ENCODE measurements around the gene MTG2.

The MTG2 gene

GRCh38 chr20:62133051-62133845 is 49.6 kb upstream of the MTG2 start:
- Histone ChIP-seq H3K36me3 (ENCODE audit: control insufficient read depth in 2 of 2, insufficient read depth in 1 of 2, low read length in 2 of 2) (peaks cover 10 to 99% of the 10 kb centered on the region in 2 experiments), H3K4me3 (ENCODE audit: low read depth, low read length) (no peak overlapping the region), H3K27ac (ENCODE audit: extremely low read depth, low read depth, low read length) (no peak overlapping the region), H3K4me1 (ENCODE audit: control insufficient read depth, insufficient read depth, low read length) (no peaks in the 10 kb centered on the region), H3K9me3 (ENCODE audit: control insufficient read depth, insufficient read depth, low read depth, low read length) (no peaks in the 10 kb centered on the region)
- ChIA-PET POLR2A (interaction anchor here (3.5 kb wide), 1 partner anchor 67 kb away, joined by 15 read pairs; the partner anchor contains the start of gene TAF4), CTCF (interaction anchor here (0.6 to 0.9 kb wide), 3 partner anchors 8 to 122 kb away, joined by 3 to 4 read pairs (median 3); no protein-coding TSS in a partner anchor)
- TF ChIP-seq ZNF658 (tag by site-specific recombination; IDR thresholded peaks at IDR 0.05): no peak
- no peak for TF ChIP-seq ZNF184 (tag by site-specific recombination; IDR thresholded peaks at IDR 0.05)
- TF ChIP-seq KLF1 (tag by site-specific recombination; IDR thresholded peaks at IDR 0.05): no peak
- TF ChIP-seq ZNF280D (tag by site-specific recombination; IDR thresholded peaks at IDR 0.05): no peak
- TF ChIP-seq ZNF560 (tag by site-specific recombination; IDR thresholded peaks at IDR 0.05; ENCODE audit: borderline replicate concordance): no peak
- TF ChIP-seq ZNF654 (tag by site-specific recombination; IDR thresholded peaks at IDR 0.05; ENCODE audit: low read depth): no peak
- TF ChIP-seq ZNF221 (tag by site-specific recombination; IDR thresholded peaks at IDR 0.05; ENCODE audit: borderline replicate concordance): no peak
- no peak for TF ChIP-seq ZBTB7A (tag by site-specific recombination; IDR thresholded peaks at IDR 0.05; ENCODE audit: low read depth)
- TF ChIP-seq ZNF37A (tag by site-specific recombination; IDR thresholded peaks at IDR 0.05): no peak
- TF ChIP-seq ZNF488 (tag by site-specific recombination; IDR thresholded peaks at IDR 0.05): no peak
- no peak for TF ChIP-seq ZSCAN30 (tag by site-specific recombination; IDR thresholded peaks at IDR 0.05)
- no peak for TF ChIP-seq ZBTB48 (tag by site-specific recombination; IDR thresholded peaks at IDR 0.05)
- no peak for TF ChIP-seq ZNF600 (tag by site-specific recombination; IDR thresholded peaks at IDR 0.05)

- Histone ChIP-seq H3K9me3 (ENCODE audit: control insufficient read depth, insufficient read depth, low read depth, low read length) (no peaks in the 10 kb centered on the region), H3K4me3 (ENCODE audit: low read depth, low read length) (no peak overlapping the region), H3K27ac (ENCODE audit: extremely low read depth, low read depth, low read length) (no peak overlapping the region), H3K36me3 (ENCODE audit: control insufficient read depth in 2 of 2, insufficient read depth in 1 of 2, low read length in 2 of 2) (peaks cover 14 to 99% of the 10 kb centered on the region in 2 experiments), H3K4me1 (ENCODE audit: control insufficient read depth, insufficient read depth, low read length) (no peaks in the 10 kb centered on the region)
- CTCF ChIA-PET: interaction anchor here (0.6 to 3.1 kb wide), 2 partner anchors 8 kb away, joined by 3 to 20 read pairs; no protein-coding TSS in a partner anchor
- POLR2A ChIA-PET: interaction anchor here (3.5 kb wide), 1 partner anchor 67 kb away, joined by 15 read pairs; the partner anchor contains the start of gene TAF4
- TF ChIP-seq ZNF433 (tag by site-specific recombination; IDR thresholded peaks at IDR 0.05; ENCODE audit: low read depth): no peak
- TF ChIP-seq BCL6B (tag by site-specific recombination; IDR thresholded peaks at IDR 0.05): no peak
- no peak for TF ChIP-seq ZNF354C (tag by site-specific recombination; IDR thresholded peaks at IDR 0.05; ENCODE audit: borderline replicate concordance, low read depth)
- TF ChIP-seq ZNF747 (tag by site-specific recombination; IDR thresholded peaks at IDR 0.05): no peak
- TF ChIP-seq ZNF157 (tag by site-specific recombination; IDR thresholded peaks at IDR 0.05): no peak
- no peak for TF ChIP-seq ZXDB (tag by site-specific recombination; IDR thresholded peaks at IDR 0.05)
- no peak for TF ChIP-seq ZNF48 (tag by site-specific recombination; IDR thresholded peaks at IDR 0.05)
- no peak for TF ChIP-seq ZNF266 (tag by site-specific recombination; IDR thresholded peaks at IDR 0.05; ENCODE audit: low read depth)
- no peak for TF ChIP-seq REST (tag by site-specific recombination; IDR thresholded peaks at IDR 0.05)
- TF ChIP-seq ZNF280D (tag by site-specific recombination; IDR thresholded peaks at IDR 0.05): no peak
Measured at GRCh38 chr20:62133864-62134263, 49.0 kb upstream of the MTG2 start.
